SH-SY5Y (cell line): ENCODE results near the gene NTRK2.

Experiments
- GATA2 ChIP-seq: IDR thresholded peaks from 2 replicates; pipeline ENCODE4 v1.6.1; 2011; ENCODE audit warnings: mild to moderate bottlenecking, low read depth, low read length
- GATA3 ChIP-seq: IDR thresholded peaks from 2 replicates; pipeline ENCODE4 v1.6.1; 2011; ENCODE audit warnings: low read depth, mild to moderate bottlenecking, low read length, moderate library complexity

The NTRK2 gene

DNA sequence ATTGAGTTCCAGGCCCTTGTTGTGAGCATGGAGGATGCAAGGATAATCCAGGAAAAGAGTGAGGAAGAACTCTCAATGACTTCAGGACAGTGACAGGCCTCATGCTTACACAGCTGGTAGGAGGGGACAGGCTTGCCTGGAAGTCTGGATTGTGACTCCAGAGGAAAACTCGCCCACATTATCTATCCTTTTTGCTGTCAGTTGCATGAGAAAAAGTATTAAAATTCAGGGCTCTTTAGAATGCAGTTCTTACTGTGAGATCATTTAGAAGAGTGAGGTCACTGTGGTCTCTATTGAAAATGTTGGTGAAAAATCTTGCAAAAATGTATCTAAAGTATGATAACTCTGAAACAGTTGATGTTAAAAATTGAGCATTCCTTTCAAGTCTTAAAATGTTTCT, 30.5 kb downstream of the NTRK2 start:
- no peak for TF ChIP-seq GATA3
- no peak for TF ChIP-seq GATA2

DNA sequence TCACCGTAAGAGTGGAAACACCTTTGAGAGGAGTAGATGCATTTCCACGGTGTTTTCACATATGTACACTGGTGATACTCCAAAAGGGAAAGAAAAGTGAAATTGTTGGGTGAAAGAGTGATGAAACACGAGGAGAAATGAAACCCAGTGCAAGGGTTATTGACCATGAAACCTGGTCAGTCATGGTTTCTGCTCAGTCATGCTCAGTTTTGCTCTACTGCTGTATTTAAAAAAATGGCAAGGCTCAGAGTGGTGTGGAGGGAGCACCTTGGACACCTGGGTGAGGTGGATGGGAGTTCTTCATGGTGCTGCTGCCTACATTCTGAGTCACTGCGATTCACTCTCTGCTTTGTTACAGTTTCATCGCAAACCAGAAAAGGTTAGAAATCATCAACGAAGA, 32.3 kb downstream of the NTRK2 start:
- no peak for TF ChIP-seq GATA3
- TF ChIP-seq GATA2, result no peak

DNA sequence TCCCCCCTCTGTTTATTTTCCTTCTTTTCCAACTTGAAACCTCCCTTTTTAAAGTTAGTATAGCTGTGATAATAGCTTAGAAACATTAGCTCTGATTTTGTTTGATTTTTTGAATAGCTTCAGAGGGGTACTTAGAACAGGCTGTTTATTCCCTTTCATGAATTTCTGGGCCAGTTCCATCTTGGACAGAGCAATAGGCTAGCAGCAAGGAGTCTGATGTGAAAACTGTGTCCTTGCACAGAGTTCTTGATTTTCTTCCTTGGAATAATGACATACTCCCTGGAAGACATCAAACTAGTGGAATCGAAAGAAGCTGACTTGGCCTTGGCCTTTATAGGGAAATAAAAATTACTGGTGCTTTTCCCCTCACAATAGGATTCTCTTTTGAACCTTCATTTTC, 32.9 kb downstream of the NTRK2 start:
- TF ChIP-seq GATA3 (no peak), GATA2 (no peak)

DNA sequence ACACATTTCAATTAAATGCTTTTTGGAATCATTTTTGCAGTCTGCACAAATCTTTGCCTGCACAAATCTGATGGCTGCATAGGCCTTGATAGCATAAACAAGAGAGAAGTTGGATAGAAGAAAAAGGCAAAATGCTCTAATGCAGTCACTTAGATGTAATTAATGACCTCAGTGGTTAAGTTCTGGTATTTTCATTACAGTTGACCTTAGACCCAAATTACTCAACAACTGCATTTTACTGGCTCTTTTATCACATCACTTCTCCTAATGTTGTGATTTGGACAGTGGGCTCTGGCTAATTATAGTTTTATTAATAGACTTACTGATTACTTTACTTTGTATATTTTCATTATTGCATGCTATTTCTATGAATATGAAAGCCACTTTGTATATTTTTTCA, 34.3 kb downstream of the NTRK2 start:
- TF ChIP-seq GATA2 (no peak), GATA3 (no peak)

DNA sequence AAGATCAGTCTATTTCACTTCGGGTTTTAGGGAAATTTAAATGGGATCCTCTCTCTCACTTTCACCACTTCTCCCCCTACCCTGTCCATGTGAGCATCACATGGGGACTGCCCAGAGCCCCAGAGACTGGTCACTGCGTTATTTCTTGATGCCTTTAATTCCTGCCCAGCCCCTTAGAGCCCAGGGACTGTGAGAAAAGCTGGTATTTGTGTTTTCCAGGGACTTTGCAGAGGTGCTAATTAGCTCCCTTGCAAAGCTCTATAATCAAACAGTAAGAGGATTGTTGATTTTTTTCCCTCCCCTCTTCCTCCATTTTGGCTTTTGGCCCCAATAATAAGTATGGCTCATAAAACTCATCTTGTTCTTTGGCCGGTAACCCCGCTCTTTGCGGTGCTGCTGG, 35.6 kb downstream of the NTRK2 start:
- no peak for TF ChIP-seq GATA2
- no peak for TF ChIP-seq GATA3

DNA sequence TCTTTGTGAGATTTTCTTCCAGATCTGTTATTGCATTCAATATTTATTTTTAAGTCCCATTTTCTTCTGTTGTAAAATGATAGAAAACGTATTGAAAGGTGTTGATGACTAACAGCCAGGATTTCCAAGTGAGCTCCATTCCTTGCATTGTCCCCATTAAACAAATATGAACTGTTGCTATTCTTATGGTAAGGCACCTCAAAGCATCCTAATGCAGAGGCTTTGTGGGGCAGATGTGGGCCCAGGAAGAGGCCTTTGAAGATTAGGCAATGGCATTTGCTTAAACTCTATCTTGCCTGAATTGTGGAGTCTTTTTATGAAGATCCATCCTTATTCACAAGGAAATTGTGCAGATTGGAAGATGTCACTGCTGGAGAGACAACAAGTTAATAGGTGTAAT, 38.9 kb downstream of the NTRK2 start:
- TF ChIP-seq GATA3, result no peak
- no peak for TF ChIP-seq GATA2

DNA sequence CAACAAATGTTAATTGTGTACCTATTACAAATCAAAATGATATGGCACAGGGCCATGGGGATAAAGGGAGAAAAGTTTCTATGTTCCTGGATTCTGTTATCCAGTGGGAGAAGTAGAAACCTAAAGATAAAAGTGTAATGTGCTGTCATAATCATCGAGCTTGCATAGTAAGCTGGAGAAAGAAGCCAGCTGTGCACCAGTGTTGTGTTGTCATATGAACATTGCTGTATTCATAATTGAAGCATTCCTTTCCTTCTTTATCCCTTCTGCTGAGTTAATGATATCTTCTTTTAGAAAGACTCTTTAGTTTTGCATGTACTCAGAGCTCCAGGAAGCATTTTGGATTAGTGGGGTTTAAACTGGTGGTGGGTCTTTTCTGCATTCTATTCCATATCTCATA, 39.5 kb downstream of the NTRK2 start:
- TF ChIP-seq GATA3, result no peak
- TF ChIP-seq GATA2, result no peak

DNA sequence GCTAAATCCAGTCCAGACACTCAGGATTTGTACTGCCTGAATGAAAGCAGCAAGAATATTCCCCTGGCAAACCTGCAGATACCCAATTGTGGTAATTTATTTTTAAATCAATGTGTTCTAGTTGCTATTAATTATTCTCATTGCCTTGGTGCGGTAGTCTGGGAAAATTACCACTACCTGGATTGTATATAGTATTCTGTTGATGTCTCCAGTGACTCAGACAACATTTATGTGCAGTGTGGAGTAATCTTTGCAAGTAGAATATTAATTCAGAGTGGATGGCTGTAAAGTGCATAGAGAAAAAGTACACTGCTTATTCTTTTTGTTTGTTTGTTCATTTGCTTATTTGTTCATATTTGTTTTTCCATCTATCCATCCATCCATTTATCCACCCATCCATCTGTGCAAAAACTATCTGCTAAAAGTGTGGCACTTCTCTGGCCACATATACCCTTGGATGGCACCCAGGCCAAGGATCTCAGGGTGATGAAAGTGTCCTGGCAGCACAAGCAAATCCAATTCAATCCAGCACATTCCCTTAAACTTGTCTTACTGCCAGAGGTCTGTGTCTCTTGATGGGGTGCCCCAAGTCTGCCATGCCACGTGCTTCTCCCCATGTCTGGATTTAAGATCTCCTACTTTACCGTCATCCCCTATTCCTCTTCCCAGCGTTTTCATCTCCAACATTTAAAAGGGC, 41.3 kb downstream of the NTRK2 start:
- TF ChIP-seq GATA2 (no peak), GATA3 (no peak)

DNA sequence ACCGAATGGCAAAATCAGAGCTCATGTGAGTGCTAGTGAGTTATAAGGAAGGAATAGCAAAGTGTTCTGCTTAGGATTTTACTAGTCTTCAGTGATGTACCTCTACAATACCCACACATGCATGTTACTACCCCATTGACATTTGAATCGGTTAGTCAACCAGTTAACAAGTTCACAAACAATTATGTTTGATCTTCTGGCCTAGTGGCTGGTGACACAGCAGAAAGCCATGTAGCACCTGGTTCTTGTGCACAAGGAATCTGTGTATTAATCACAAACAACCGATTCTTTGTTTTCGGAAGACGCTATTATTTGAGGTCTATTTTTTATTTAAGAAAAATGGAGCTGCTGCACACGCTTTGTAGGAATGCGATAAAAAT, 41.9 kb downstream of the NTRK2 start:
- no peak for TF ChIP-seq GATA2

DNA sequence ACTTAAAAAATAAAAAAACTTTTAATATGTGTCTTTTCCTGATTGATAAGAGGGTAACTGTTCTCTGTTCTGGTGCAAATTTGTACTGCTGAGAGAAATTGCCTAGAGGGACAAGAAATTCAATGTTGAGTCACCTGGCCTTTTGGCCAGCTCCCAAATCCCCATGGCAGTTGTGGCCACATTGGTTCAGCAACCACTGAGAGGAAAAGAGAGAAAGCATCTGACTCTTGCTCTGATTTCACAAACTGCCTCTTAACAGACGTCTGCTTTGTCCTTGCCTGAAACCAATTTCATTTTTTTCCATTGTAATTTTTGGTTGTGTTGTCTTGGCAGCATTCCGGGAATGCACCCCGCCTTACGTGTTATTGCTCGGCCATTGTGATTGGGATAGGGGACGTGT, 42.4 kb downstream of the NTRK2 start:
- no peak for TF ChIP-seq GATA3
- TF ChIP-seq GATA2, result no peak

DNA sequence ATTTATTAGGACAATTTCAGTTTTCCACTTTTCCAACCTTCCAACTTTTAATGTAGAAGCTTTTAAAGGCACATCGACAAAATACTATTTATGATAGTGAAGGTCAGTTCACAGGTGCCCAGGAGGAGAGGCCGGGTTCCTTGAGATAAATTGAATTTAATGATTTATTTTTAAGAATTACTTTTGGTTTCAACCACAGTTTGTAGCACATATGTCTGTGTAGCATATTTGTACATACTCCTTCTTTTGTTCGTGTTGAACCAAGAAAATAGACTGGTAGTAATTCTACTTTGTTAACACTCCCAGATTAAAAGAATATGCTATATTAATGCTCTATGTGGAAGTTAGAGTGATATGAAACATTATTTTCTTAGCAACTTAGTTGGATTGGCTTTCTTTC, 46.7 kb downstream of the NTRK2 start:
- TF ChIP-seq GATA2, result no peak
- TF ChIP-seq GATA3, result no peak

DNA sequence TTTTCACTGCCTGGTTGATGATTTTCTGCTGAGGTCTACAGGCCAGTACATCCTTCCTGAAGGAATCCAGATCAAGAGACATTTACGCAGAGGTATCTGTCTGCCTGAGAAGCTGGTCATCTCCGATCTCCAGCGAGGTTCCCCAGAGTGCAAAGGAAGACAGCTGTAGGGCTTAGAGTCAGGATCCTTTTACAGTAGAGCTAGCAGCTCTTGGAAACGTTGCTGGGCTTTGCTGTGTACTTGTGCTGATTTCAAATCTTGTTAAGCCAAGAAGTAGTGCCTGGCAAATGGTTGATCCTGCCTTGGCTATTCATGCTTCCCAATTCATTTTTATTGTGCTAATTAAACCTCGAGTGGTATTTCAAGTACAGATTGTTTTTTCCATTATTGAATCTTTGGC, 48.9 kb downstream of the NTRK2 start:
- TF ChIP-seq GATA2 (no peak), GATA3 (no peak)

DNA sequence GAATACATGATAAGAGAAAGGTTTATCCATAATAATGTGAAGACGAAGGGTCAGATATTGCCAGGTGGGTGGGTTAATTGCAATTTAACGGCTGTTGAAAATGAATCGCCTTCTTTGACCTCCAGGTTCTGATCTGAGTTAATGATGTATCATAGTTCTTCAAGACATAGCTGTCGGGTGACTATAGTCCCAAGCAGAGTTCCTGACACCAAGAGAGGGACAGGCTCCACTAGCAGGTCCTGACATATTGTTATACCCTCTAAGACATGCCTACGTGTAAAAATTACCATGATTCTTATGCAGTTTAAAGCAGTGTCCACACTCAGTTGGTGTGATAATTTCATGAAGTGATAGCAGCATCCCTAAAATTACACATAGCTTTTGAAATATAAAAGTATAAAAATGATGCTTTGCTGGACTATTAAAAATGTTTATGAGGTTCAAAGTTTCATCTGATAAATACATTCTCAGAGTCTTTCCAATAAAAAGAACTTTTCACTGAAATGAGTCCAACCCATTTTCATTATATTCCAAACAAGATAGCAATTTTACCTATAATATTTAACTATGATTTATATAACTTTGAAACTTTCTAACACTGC, 53.0 kb downstream of the NTRK2 start:
- no peak for TF ChIP-seq GATA2
- TF ChIP-seq GATA3, result no peak

DNA sequence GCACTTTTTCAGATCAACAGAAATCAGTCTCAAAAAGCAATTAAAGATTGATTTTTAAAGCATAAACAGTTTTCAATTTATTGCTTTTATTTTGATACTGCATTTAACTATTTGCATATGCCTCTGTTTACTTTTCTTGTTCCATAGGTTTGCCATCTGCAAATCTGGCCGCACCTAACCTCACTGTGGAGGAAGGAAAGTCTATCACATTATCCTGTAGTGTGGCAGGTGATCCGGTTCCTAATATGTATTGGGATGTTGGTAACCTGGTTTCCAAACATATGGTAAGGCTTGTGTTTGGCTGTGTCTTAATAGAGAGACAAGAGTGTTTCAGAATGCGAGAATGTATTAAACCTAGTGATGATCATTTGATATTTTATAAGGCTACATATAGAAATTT, 53.9 kb downstream of the NTRK2 start:
- TF ChIP-seq GATA2 (no peak), GATA3 (no peak)

DNA sequence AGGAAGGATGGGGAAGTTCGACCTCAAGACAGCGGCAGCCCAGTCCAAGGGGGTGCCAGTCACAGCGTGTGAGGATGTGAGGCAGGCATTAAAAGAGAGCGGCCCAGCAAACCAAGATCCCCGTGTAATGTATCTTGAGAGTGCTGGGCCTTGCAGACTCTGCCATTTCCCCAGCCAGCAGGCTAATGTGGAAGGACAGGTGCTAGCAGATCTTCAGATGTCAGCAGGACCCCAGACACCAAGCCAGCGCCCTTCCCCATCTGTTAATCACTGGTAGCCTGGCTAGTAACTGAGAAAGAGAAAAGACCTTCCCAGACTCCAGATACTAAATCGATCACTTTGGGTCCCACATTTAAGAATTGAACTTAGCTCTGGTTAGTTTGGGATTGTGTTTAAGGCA, 62.2 kb downstream of the NTRK2 start:
- no peak for TF ChIP-seq GATA2
- TF ChIP-seq GATA3, result no peak

DNA sequence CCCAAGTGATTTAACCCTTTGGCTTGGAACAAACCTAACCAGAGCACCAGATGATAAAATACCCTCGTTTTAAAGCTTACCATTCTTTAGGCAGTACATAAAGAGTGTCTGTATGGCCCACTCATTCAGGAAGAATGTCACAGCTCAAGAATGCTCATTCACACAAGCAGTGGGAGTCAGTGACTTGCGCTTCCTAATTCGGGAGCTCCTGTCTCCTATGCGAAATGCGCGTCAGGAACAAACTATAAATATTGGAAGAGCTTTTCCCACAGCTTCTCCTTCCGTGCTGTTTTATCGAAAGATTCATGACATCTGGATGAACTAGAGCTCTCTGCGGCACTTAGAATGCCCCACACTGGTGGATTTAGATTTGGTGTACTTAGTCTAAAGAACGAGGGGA, 66.6 kb downstream of the NTRK2 start:
- TF ChIP-seq GATA3 (no peak), GATA2 (no peak)
